HuH-7.5 (cell line): ENCODE measurements around the gene SLC15A1.

ENCODE experiments used
- DNase-seq: peaks from one replicate; pipeline ENCODE4 v3.0.0; 2011; ENCODE audit warnings: low spot score

SLC15A1 gene, protein sequence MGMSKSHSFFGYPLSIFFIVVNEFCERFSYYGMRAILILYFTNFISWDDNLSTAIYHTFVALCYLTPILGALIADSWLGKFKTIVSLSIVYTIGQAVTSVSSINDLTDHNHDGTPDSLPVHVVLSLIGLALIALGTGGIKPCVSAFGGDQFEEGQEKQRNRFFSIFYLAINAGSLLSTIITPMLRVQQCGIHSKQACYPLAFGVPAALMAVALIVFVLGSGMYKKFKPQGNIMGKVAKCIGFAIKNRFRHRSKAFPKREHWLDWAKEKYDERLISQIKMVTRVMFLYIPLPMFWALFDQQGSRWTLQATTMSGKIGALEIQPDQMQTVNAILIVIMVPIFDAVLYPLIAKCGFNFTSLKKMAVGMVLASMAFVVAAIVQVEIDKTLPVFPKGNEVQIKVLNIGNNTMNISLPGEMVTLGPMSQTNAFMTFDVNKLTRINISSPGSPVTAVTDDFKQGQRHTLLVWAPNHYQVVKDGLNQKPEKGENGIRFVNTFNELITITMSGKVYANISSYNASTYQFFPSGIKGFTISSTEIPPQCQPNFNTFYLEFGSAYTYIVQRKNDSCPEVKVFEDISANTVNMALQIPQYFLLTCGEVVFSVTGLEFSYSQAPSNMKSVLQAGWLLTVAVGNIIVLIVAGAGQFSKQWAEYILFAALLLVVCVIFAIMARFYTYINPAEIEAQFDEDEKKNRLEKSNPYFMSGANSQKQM

DNA sequence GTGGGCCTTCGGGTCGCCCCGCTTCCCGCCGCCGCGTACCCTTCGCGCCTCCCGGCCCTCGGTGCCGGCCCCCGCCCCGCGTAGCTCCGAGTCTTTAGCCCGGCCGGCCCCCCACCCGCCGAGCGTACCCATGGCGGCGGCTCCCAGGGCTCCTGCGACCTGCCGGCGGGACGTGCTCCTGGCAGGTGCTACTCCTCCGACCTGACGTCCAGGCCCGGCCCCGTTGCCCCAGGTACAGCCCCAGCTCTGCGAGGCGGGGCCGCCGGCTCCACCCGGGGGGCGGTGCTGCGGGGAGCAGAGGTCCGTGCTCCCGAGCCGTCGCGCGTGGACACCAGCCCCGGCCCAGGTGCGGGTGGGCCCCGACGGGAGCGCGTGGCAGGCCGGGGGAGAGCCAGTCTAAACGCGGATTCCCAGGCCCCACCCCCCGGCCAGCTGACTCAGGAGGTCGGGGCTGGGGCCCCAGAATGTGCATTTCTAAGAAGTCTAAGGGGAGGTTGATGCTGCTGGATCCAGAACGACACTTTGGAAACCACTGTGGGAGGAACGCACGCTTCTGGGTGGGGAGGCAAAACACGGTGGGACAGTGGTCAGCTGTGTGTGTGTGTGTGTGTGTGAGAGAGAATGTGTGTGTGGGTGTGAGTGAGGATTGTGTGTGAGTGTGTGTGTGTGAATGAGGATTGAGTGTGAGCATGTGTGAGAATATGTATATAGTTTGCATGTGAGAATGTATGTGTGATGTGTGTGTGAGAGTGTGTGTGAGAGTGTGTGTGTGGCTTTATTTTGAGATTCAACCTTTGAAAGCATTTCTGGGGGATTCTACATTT is at the start of gene SLC15A1:
Gene SLC15A1 (minus strand): TSS at position 206 of the 824 bp plus-strand sequence. CDS start 74 bp downstream, at position 132.
- DNase-seq, result no peak

DNA sequence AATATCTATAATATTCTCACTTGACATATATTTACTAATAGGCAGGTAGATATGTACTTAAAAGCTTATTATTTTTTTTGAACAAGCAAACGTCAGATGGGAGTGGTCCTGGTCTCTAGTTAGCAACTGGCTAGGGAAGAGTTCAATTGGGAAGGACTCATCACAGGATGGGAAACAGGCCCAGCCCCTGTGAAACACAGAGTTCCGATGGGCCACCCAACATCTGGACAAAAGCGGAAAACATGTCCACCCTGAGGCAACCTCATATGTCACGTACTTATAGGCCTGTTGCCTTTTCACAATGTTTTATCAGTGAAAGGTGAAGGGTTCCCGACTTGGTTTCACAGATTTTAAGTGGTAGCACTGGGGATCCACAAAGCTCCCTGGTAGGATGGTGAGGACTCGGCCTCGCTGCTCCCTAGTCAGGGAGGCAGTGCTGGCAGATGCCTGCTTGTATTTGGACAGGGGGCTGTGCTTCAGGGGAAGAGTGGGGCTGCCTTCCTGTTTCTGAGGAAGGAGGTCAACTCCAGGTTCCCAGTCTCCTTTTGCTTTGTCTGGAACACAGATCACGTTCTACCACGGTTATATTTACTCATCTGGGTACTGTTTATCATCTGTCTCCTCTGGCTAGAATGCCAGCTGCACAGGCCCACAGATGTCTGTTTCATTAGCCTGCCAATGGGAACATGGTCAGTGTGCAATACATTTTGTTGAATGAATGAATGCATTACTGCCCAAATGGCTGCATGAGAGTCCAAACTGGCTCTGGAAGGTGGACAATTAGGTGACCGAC is 49.4 kb upstream of the SLC15A1 start:
- no peak for DNase-seq

DNA sequence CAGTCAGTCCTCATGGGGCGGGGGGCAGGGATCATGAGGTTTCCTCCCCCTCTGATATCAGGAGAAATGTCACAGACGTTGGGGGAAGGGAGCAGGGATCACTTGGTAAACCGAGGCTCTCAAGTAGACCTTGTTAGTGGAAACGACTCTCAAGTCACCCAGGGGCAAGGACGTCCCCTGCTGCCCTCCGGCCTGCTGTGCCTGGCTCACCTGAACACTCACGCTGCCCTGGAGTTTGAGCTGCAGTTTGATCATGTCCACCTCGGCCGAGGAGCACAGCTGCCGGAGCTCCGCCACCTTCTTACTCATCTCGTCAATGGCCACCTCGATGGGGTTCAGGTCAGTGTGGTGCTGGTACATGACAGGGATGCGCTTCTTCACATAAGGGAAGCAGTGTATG is 47.6 kb upstream of the SLC15A1 start:
- DNase-seq, result no peak

DNA sequence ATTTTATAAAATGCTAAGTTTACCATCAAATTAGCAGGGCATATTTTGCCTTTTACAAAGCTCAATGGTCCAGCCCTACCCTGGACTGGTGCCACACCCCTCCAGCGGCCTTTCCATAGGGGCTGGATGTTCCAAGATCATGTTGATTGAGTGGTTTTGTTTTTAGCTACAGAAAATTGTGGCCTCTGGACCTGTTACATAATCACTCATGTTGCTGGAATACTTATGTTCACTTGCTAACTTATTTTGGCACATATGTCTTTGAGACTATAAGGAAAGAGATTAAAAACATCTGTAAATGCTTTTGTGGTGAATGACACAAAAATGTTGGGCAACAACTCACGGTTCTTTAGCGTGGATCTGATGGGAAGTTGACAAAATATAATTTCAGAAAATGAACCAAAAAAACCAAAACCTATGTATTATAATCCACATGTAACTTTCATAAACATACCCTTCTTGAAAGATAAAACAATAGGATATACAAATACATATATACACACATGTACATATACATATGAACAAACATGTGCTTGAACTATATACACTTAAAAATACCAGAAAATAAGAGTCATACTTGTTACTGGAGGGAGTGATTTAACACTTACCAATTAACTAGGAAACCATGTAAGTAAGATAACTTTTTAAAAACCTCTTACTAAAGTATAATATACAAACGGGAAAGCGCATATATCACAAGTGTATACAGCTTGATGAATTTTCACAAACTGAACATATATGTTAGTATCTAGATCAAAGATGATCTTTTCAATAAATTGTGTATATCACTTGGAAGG is 46.6 kb upstream of the SLC15A1 start:
- no peak for DNase-seq

DNA sequence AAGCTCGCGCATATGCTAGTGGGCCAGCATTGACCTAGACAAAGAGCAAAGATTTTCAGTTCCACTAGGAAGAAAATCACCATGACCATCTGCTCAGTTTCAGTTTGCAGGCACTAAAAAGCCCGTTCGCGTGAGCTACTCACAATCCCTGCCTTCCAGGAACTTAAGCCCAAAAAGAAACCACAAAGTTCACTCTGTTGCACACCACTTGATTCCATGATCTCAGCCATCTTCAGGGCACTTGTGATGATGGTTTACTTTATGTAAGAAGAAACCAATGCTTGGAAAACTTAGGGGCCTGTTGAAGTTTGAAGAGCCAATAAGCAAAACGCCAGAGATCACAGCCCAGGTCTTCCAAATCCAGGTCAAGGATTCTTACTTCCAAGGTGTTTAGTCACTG is 45.0 kb upstream of the SLC15A1 start:
- DNase-seq, result no peak

DNA sequence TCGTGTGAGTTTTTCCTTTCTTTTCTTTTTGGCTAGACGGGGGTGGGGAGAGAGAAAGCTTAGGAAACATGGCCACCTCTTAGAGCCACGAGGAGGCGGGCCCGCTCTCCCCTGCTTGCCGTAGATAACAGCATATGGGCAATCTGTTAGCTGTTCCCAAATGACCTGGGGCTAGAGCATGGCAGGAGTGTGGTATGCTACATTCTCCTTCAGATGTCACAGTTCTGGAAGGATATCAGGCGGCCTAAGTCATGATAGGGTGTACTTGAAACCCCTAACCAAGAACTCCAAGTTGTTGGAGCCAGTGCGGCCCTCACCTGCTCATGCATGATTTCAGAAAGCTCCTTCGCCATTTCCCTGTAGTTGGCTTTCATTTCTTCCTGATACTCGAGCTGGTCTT is 44.3 kb upstream of the SLC15A1 start:
- no peak for DNase-seq

DNA sequence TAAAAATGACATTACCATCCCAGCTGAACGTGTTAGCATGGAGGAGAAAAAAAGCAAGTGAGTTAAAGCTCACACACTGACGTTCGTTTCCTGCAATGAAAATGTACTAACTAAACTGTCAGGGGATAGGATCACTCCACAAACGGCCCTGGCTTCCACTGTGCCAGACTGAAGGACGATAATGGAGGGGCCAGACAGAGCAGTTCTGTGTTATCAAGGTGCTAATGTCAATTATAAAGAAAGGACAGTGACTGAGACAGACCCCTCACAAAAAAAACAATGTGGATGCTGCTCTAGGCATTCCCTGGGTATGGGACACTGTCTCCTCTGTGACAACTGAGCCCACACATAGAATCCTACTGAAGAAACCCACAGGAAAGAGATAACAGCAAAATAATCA is 43.7 kb upstream of the SLC15A1 start:
- no peak for DNase-seq

DNA sequence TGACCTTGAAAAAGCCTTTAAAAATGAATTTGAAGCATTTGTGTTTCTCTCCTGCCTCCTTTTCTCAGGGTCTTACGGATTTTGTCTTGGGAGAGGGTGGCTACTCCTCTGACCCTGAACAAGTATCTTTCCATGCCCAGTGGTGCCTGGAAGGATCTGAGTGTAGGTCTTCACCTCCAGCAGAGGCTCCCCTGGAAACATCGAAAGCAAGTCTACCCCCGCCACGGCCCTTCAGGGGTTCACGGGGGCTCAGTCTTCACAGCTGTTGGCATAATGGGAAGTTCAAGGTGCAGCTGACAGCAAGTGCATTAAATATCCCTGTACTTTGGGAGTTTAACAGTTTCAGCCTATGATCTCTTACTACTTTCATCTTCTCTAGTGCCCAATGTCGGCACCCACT is 42.7 kb upstream of the SLC15A1 start:
- DNase-seq, result no peak

DNA sequence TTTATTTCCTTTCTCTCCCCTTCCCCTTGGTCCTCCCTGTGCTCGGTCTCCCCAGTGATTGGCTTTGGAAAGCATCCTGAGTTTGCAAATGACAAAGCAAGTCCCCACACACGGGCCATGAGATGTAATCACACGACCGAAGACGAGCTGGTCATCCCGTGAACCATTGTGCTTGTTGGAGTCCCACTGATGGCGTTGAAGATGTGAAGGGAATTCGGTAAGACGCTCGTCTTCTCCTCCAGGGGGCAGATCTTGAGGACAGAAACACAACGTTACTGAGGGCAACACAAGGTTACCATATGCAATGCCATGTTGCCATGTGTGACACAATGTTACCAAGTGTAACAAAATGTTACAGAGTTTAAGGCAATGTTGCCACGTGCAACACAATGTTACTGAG is 42.0 kb upstream of the SLC15A1 start:
- DNase-seq, result no peak

DNA sequence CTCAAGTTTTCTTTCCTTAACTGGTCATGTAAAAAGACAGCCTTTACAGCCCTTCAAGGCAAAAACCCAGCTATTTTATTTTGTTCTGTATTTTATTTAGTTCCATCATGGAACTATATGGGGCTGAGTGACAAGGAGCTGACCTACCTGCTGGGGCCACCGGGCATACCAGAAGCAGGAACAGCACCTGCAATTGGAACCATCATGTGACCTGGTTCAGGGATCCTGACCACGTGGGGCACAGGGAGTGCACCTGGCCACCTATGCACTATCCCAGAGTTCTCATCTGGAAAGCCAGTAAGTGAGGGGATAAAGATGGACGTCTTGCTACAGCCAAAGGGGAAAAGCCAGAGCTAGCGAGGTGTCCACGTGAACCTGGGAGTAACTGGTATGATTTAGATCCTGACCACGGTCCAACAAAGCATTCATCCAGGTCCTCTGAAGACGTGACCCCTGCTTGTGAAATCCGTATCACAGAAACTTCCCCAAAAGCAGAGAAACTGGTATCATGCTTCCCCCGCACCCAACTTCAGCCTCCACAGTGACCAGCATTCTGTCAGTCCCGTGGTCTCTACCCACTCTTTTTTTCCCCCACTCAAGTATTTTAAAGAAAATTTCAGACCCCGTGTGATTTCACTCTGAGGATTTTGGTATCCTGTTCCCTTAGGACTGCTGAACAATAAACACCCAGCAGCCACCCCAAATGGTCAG is 40.5 kb upstream of the SLC15A1 start:
- no peak for DNase-seq

DNA sequence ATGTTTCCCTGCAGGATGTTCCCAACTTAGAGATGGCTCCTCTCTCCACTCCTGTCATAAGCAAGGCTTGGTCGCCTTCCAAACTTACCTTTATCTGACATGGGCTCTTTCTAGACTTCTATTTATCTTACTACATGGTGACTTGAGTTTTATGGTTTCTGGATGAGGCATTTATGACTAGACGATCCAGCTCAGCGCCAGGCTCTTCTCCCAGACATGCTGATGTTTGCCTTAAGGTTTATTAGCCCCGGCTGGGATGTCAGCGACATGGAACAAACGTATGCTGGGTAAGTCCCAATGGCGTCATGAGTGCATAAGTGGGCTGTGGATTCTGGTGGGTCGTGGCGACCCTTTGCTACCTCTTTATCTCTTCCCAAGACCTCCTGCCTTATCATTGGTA is 39.8 kb upstream of the SLC15A1 start:
- no peak for DNase-seq

DNA sequence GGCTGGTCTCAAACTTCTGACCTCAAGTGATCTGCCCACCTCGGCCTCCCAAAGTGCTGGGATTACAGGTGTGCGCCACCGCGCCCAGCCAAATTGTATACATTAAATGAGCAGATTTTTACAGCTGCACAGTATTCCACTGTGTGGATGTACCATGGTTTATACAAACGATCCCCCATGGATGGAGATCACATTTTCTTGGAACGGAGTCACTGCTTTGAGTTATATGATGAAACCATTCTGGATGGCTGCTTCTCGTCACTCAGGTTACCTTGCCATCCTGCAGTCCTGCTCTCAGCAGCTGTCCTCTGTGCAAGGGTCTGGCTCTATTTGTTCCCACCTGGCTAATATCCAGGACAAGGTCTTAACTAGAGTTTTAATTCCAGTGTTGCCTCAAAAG is 39.1 kb upstream of the SLC15A1 start:
- no peak for DNase-seq

DNA sequence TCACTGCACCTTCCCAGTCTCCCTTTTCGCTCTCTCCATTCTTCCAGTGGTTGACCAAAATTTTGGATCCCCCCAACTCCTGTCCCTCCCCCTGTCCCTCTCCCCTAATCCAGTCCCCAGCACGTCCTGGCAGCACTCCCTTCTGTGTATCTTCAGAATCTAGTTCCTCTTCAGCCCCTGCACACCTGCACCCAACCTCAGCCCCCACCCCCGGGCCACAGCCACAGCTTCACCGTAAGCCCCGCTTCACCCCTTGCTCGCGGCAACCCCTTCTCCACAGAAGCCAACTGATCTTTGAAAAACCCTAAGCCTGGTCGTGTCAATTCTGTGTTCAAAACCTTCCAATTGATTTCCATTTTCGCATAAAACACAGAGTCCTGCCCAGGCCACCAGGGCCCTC is 35.5 kb upstream of the SLC15A1 start:
- no peak for DNase-seq

DNA sequence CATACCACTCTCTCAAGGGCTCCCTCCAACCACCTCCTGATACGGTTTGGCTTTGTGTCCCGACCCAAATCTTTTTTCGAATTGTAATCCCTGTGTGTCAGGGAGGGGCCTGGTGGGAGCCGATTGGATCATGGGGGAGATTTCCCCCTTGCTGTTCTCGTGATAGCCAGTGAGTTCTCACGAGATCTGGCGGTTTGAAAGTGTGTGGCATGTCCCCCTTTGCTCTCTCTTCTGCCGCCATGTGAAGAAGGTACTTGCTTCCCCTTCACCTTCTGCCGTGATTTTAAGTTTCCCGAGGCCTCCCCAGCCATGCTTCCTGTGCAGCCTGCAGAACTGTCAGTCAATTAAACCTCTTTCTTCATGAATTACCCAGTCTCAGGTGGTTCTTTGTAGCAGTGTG is 34.7 kb upstream of the SLC15A1 start:
- DNase-seq, result no peak

DNA sequence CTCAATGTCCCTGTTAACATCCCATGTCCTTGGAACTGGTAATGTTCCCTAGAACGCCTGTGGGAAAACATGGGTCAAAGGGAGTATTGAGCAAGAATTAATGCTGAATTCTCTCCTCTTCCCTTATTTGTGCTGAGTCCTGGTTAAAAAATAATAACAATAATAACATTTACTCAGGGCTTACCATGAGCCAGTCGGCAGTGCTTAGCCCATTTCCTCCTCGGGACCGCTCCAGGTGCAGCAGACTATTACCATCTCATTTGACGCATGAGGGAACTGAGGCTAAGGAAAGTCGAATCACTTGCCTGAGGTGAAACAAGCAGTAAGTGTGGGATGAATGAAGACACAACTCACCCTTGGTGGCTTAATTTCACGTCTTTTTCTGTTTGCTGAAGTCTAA is 33.6 kb upstream of the SLC15A1 start:
- DNase-seq, result no peak

DNA sequence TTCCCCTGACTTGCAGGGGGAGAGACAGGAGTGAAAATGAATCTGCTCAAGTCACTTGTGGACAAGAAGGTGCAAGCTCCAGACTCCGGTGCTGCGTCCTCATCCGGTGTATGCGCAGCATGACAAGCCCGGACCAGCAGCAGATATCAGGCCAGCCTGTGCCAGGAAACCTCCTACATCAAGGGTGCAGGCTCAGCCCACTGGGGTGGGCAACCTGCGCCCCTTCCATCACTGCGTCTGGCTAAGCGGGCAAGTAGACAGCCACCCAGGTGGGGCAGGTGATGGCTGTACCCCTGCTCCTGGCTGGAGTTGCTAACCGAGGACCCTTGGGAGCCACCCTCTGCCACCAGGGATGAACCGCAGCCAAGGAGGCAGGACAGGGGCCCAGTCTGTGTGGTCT is 32.9 kb upstream of the SLC15A1 start:
- DNase-seq, result no peak

DNA sequence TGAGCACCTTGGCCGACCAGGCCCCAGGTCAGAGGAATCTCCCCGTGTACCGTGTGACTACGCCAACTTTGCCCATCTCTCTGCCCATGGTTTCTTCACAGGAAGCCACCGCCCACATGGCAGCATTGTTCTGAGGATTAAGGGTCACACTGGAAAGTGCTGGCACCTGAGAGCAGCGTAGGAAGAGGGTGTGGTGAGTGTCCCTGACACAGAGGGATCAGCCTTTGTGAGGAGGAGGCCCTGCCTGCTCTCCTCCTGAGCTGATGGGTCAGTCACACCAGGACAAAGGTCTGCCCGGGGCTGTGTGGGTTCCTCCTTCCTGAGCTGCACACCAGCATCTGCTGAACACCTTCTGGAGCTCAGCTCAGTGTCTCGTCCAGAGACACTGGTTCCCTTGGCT is 32.2 kb upstream of the SLC15A1 start:
- DNase-seq, result no peak

DNA sequence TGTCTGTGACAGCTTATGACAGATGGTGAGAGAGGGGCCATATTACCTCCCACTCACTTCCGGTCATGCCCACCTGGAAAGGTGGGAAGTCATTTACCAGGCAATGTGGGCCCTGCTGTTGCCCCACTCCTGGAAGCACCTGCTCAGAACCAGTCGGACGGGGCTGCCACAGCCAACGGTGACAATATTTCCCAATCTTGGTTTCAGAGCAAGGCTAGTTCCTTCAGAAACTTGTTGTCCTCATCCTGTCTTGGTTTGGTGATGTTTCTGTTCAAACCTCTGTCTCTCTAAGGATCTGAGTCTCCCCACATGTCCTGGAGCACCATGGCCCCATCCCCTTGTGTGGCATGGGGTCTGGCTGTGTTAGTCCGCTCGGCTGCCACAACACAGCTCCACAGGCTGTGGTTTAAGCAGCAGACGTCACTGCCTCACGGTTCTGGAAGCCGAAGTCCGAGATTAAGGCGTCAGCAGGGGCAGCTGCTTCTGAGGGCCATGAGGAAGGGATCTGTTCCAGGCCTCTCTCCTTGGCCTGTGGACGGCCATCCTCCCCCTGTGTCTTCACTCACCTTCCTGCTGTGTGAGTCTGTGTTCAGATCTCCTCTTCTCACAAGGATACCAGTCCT is 31.5 kb upstream of the SLC15A1 start:
- DNase-seq, result no peak

DNA sequence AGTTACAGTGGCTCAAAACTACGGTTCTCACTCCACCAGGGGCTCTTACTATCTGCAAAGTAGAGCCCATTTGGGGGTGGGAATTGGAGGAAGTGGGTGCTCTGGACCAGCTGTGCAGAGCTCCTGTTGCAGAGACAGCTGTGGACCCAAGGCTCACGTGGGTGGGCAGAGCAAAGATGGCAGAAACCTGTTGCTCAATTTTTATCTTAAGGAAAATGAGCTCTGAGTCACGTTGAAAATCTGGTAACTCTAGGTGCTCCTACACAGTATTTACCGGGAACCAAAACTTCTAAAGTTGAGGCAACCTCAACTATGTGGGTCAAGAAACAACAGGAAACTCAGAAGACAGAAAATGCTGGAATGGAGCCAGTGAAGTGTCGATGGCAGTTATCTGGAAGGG is 30.2 kb upstream of the SLC15A1 start:
- no peak for DNase-seq

DNA sequence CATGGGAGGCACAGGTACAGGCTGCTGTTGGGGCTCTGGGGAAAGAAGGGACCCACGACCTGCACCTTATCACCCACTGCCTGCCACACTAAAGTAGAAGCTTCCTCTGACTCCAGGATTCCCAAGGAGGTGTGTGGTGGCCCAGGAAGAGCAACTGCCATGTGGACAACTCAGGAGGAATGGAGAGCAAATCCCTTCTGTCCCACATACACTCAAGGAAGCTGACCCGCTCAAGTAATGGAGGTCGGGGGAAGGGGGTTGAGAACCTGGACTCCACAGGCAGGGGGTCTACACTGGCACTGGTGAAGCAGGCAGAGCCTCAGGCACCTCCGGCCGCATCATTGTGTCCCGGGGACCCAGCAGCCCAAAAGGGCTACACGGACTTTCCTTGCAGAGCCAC is 29.4 kb upstream of the SLC15A1 start:
- DNase-seq, result no peak
